Fibroblast of gingiva (primary cell): Measurements from ENCODE around the gene CTNNA2.
"Not testable (repeated sequence)": the region's sequence is repeated elsewhere in the genome, so short reads cannot be mapped to it uniquely, and the experiment has no call there.

Experiments
- DNase-seq: peaks from one replicate; pipeline ENCODE4 v3.0.0-alpha.2; 2011; ENCODE audit warnings: low read depth

The CTNNA2 gene

DNA sequence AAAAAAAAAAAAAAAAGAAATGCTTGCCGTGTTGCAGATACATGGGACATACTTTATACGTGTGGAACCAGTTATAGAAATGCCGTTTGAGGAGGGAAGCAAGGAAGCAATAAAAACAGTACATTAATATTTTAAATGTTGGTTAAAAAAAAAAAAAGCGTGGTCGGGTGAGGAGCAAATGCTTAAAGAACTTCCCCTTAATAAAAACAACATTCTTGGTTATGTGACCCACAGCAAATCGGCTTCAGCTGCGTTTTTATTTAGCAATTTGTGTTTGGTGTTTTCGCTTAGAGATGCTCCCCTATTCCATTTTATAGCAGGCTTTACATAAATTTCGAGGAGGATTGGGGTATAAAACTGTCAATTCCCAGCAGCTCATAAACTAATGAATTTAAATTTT is 568.1 kb downstream of the CTNNA2 start:
- DNase-seq = no peak

DNA sequence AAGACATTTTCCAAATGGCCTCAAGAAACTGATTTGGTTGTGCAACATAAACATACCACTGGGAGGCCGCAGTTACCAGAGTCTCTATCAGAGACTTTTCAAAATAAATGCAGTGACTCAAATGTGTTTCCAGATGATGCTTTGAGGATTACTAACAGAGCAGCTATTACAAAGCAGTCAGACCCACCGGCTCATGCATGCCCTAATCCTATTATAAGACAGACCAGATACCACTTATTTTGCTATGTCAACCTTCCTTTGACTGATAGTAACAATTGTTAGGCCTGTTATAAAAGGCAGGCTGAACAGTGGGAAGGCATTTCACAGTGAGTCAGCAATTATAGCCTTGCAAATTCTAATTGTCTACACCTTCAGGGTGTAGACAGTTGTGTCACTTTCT is 574.0 kb downstream of the CTNNA2 start:
- peak; percentile 62 for DNase-seq

DNA sequence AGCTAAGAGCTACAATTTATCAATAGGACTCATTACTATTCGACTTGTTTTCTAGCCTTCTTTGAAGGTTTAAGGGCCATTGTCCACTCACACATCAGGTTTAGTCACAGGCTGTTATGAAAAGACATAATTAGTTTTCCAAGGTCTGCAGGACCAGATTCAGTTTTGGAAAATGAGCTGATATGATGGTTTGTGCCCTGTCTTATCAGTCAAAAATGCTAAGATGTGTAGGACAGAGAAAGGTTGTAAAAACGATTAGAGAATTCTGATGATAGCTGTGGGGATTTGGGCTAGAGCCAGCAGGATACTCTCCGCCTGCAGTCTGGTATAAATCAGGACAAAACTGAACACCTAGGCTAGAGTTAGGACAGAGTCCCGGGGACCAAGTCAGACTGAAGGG is 578.4 kb downstream of the CTNNA2 start:
- no peak for DNase-seq

DNA sequence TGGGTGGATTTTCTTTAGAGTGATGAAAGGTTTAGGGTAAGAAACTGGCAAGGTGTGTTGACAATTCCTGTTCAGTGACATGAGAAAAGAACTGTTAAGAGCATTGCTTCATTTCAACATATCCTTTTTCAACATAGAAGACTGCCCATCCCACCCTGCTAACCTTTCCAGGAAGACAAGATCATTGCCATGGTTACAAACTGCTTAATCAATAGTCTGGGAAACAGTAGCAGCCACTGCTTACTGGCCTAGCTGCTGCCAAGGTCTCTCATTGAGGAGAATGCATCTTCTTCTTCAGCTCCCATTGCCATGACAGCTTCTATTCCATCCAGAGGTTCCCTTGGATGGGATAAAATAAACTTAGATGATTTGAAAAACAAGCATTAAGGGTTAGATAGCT is 579.6 kb downstream of the CTNNA2 start:
- DNase-seq = no peak

DNA sequence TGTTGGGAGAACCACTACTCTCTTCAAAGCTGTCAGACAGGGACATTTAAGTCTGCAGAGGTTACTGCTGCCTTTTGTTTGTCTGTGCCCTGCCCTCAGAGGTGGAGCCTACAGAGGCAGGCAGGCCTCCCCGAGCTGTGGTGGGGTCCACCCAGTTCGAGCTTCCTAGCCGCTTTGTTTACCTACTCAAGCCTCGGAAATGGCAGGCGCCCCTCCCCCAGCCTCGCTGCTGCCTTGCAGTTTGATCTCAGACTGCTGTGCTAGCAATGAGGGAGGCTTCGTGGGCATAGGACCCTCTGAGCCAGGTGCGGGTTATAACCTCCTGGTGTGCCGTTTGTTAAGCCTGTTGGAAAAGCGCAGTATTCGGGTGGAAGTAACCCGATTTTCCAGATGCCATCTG is 585.7 kb downstream of the CTNNA2 start:
- not testable (repeated sequence) for DNase-seq

DNA sequence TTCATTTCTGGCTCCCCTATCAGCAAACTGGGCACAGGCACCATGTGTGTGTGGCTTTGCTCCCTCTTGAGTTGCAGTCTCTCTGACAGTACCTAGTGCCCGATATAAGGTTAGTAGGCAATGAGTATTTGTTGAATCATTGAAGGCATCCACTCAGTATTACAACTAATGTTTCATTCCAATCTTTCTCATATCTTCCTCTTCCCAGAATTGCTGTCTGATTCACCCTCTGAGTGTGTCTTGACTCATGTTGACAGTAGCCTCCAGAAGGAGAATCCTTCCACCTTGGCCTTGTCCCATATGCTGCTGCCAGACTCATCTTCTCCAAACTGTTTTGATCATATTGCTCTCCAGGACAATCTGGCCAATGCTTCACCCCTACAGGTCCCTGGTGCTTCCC is 589.2 kb downstream of the CTNNA2 start:
- peak; percentile 60 for DNase-seq

DNA sequence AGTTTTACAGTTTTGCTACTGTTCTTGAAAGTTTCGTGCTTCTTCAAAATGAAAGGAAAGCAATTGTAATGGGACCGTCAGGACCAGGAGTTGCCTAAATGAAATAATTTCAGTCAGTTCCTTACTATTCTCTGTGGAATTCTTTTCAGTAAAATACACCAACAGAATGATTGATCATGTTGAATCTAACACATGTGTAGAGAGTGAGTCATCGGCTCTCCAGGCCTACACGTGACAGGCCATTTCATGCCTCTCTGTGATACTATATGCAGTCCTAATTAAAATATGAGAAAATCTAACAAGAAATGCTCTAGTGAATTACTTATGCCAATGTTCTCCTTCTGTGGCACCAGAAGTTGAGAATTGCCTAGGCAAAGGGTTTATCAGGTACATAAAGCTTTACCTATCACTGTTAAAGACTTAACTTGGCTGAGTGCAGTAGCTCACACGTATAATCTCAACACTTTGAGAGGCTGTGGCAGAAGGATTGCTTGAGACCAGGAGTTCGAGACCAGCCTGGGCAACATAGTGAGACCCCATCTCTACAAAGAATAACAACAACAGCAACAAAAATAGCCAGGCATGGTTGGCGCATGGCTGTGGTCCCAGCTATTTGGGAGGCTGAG is 592.3 kb downstream of the CTNNA2 start:
- no peak for DNase-seq

DNA sequence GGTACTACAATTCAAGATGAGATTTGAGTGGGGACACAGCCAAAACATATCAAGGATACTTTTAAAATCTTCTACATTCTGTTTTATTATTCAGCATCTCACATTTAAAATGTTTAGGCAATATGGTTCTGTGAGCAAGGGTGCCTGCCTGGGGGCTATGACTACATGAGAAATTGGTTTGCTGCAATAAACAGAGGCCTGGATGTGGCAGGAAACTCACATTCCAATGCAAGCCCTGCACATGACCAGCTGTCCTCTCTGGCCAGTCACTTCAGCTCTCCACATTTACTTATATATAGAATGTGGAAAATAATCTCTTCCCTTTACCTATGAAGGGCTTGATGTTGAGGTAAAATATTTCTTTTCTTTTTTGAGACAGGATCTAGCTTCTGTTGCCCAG is 598.3 kb downstream of the CTNNA2 start:
- DNase-seq = peak; percentile 34

DNA sequence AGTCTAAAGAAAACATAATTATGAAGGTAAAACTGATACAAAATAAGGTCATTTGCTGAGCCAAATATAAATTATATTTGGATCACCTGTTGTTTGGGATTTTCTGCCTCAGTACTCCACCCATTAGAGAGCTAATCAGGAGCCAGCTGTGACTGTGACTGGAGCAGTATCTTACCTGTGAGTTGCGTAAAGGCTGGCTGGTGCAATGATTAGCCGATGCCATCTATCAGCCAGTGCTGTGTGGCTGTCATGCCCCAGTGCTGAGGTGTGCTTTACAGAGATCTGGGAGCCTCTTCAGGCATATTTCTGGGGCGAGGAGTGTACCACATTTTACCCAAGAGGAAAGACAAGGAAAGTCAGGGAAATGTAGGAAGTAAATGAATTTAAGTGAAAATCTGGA is 599.9 kb downstream of the CTNNA2 start:
- DNase-seq = no peak

DNA sequence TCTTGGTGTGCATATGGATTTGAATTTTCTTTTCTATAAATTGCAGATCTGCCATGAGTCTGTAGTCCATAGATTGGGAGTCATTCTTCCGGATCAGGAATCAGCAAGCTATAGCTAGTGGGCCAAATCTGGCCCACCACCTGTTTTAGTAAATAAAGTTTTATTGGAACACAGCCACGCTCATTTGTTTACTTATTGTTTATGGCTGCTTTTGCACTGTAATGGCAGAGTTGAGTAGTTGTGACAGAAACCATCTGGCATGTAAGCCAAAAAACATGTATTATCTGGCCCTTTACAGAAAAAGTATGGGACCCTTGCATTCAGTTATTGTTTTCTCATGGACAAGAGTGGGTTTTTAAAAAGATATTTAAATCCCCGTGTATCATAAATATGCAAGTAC is 600.5 kb downstream of the CTNNA2 start:
- no peak for DNase-seq

DNA sequence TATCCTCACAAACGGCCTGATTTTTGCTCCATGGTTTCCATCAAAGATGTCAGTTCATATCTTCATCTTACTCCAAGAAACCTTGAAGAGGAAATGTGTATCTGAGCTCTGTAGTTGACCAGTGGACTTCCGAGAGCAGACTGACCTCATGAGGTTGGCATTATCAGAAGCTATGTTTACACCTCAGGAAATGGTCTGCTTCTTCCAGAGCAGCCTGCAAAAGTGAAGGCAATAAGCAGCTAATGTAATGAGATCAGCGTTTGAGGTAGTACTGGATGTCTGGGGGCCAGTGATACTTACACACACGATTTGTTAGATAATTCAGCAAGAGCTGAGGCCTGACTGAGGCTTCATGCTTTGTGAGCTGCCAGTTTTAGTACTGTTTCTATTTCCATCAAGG is 602.0 kb downstream of the CTNNA2 start:
- DNase-seq = no peak

DNA sequence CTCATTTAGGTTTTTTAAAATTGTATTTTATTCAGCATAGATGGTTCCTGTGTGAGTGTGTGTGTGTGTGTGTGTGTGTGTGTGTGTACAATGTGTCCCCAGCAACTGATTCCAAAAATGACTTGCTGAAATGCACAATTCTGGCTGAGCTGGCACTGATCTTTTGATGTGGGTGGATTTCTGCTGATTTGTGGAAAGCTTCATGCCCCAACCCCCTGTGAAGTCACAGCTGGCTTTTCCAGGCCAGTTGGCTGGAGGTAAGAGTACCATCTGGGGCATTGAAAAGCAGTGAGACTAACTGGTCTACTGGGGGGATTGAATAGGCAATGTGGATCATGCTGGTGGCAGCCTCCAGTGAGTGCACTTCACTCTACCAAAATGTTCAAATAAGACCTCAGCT is 604.5 kb downstream of the CTNNA2 start:
- DNase-seq = no peak

DNA sequence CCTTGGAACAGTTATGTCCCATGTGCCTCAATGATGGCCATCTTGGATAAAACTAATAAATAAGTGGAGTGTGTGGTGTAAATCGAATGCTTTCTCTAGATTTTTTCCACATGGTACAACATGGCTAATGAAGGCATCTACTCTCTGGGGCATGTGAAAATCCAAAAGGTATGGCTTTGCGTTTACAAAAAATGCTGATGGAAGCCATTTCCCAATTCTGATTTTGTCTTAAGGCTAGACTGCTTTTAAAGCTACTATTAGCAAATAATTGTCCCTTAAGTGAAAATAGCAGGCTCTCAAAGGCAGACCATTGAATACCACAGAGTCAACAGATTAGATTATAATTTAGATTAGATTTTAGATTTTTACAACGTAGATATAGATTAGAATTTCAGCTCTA is 608.0 kb downstream of the CTNNA2 start:
- DNase-seq = no peak

DNA sequence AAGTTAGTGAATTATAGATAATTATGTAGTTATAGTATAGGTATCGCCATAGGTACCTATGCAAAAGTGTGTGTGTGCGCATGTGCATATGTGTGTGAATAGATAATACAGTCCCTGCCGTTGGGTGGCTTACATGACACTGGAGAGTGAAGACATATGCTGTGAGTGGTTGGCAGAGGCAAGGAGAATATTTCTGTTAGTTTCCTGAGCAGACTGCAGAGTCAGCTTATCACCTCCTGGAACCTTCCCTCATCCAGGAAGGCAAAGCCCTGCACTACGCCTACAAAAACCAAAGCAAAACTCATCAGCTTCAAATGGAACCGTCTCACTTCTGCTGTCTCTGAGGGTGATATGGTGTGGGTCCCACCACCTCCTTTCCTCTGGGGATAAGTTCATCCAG is 609.8 kb downstream of the CTNNA2 start:
- no peak for DNase-seq

DNA sequence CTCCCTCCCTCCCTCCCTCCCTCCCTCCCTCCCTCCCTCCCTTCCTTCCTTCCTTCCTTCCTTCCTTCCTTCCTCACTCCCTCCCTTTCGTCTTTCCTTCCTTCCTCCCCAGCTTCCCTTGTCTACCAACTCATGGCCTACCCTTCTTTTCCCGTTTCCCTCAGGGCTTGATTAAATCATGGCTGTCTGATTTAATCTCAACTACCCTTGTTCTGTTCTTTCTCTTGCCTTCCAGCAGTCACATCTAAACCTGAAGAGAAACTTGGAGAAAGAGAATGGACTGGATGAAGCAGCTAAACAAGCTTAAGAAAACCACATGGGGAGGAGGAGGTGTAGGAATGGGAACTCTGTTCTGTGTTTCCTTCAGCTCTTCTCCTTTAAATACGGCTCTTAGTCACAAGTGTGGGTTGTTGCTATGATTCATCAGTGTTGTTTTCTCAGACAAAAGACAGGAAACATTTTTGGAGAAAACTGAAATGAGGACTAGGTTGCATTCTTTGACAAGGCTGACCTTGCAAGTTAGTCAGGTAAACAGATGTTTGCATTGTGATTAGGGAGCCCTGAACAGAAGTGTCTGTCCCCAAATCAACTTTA is 613.8 kb downstream of the CTNNA2 start:
- DNase-seq = no peak

DNA sequence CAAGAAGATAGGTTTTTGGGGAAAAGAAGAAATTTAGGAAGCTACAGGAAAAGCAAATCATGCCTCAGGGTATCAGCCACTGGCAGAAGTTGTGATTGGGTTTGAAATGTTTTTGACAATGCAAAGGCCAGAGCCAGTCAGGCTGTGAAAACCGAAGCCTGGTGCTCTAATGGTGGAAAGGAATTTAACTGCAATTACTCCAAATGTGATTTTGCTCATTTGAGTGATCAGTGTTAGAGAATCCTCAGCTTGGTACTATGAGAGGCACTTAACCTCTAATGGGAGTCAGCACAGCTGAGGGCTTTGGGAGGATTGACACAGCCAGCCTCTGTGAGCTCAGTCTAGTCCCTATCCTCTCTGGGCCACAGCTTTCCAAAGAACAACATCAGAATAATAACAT is 615.2 kb downstream of the CTNNA2 start:
- no peak for DNase-seq

DNA sequence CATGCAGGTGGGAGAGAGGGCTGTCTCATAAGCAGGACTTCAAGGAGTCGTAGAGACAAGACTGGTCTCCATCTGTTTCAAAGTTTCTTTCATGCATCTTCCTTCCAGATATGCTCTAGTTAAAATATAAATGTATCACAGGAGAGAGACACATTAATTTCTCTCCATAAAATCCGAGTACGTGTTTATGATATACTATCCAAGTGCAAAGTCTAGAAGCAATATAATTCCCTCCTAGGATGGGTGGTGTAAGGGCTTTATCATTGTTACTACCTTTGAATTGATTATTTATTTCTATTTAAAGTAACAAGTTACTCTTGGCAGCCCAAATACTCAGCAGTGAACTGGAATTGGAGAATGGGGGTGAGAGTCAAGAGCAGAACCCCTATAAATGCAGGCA is 619.4 kb downstream of the CTNNA2 start:
- no peak for DNase-seq

DNA sequence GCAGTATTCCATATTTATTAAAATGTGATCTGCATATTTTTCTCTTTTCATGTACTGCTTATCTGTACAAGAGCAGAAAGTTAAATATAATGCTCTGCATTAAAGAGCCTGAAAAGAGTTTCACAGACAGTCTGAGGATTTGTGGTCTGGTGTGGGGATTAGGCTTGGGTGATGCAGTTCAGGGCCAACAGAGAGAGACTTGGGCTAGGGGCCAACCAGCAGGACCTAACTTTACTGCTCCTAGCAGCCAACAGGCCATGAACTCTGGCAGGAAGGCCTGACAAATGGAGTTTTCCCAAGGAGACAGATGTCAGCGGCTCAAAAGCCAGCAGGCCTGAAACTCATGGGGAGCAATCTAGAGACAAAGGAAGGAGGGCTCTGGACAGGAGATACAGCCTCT is 622.1 kb downstream of the CTNNA2 start:
- no peak for DNase-seq

DNA sequence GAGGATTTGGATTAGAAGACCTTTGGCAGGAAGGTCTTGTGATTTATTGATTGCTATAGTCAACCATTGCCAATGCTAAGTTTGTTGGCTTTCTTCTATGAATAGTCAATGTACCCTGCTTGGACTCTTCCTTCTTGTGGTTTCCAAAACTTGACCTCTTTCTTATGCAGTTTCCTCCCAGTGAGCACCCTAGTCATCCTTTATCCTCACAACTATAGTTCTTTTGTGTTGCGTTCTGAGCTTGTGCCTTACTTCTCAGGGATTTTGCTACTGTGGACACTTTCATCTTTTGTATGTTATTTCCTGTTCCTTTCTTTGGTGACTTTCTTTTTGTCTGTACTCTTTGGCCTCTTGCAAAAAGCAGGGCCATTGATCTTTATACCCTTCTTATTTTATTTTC is 623.5 kb downstream of the CTNNA2 start:
- no peak for DNase-seq

DNA sequence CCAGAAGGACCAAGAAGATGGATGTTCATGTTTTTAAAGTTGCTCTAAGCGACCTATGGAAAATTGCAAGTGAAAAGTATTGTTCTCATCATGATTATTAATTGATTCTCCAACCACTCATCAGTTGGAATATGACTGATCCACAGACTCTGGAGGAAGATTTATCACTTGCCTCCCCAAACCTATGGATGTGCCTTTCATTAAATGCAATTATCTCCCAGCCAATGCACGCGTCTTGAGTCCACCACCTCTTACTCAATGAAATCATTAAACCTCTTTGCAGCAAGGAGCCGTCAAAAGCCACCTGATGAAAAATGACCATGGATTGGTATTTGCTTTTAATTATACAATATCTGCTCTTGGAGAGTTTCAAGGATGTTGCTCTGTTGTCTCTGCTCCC is 626.1 kb downstream of the CTNNA2 start:
- no peak for DNase-seq

DNA sequence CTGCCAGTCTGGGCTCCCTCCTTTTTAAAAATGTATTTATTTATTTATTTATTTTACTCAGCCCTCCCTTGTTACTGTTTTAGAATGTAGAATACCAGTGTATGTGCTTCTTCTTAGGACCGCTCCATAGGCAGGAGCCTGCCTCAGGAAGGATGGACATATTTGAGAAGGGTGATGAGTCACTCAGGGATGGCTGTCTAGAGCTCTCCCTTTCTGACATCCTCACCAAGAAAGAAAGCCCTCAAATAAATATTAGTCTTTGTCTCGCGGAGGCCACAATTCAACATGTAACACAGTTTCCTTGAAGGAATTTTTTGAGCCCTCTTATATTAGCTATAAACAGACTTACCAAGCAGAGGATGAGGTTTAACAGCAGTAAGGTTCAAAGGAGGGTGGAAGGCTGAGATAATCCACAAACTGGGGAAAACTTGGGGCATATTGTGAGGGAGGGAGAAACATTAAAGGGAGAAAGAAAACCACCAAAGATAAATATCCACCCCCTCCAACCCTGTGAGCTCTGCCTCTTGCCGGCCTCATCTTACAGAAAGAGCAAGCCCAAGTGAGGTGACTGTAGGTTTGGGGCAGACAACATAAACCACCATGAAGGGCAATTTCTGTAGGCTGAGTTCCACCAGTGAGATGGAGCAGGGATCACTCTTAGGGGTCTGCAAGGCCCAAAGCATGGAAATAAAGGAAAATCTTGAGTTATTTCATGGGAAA is 628.3 kb downstream of the CTNNA2 start:
- no peak for DNase-seq

DNA sequence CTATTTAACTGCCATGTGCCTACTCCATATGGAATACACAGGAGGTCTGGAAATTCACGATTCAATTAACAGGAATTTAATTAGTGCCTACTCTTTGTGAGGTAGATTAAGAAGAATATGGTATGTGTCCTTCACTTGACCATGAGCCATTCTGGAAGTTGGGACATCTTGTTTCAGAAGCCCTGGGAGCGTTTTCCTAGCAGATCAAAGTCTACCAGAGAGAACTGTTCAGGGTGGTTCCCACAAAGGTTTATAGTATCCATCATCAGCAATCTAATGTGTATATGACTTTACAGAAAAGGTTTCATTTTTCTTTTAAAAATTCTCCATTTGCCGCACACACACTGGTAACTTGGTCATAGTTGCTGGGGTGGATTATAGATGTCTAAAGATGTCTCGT is 632.6 kb downstream of the CTNNA2 start:
- DNase-seq = no peak

DNA sequence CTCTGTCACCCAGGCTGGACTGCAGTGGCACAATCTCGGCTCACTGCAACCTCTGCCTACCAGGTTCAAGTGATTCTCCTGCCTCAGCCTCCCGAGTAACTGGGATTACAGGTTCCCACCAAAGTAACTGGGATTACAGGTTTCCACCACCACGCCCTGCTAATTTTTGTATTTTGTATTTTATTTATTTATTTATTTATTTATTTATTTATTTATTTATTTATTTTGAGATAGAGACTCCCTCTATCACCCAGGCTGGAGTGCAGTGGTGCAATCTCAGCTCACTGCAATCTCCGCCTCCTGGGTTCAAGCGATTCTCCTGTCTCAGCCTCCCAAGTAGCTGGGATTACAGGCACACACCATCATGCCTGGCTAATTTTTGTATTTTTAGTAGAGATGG is 633.9 kb downstream of the CTNNA2 start:
- DNase-seq = not testable (repeated sequence)

DNA sequence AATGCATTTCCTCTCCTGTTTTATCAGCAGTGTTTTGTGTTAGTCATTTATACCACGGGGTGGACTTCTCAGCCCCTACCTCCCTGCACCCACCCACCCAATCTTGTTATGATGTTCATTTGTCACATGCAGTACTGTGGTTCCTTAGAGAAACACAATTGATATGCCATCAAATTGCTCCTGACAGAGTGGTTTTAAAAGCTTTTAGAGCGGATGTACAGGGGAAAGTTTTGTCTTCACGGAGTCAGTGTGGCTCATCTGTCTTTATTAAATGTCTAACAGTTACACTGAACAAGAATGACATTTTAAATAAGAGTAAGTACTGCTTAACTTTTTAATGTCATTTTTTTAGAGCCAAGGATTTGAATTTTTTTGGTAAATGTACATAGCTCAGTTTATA is 634.8 kb downstream of the CTNNA2 start:
- no peak for DNase-seq
